ENCODE measurements around the gene RECQL5.

Gene RECQL5

GRCh38 chr17:75666959-75667790, at the start of gene RECQL5, which contains the start of gene SAP30BP:
Gene RECQL5, minus strand, starts transcription at chr17:75667154. Its CDS starts 597 bp downstream, at chr17:75666557.
Gene SAP30BP, plus strand, starts transcription at chr17:75667338. Its CDS starts 35 bp downstream, at chr17:75667373.
- DNase-seq = peak; percentile 97

- no peak for DNase-seq
Measured at GRCh38 chr17:75712446-75712845, 45.5 kb upstream of the RECQL5 start.

- no peak for DNase-seq
Measured at GRCh38 chr17:75707079-75707571, 40.2 kb upstream of the RECQL5 start.

- no peak for DNase-seq
Measured at GRCh38 chr17:75706042-75706728, 39.2 kb upstream of the RECQL5 start.

GRCh38 chr17:75704963-75705875, 38.3 kb upstream of the RECQL5 start:
- DNase-seq = no peak

GRCh38 chr17:75703591-75703990, 36.6 kb upstream of the RECQL5 start:
- DNase-seq = no peak

GRCh38 chr17:75703191-75703590, 36.2 kb upstream of the RECQL5 start:
- DNase-seq = no peak

- no peak for DNase-seq
Measured at GRCh38 chr17:75701288-75701687, 34.3 kb upstream of the RECQL5 start.

GRCh38 chr17:75698659-75699058, 31.7 kb upstream of the RECQL5 start:
- no peak for DNase-seq

- DNase-seq = no peak
Measured at GRCh38 chr17:75697651-75698291, 30.8 kb upstream of the RECQL5 start.

- no peak for DNase-seq
Measured at GRCh38 chr17:75695830-75696271, 28.9 kb upstream of the RECQL5 start.

GRCh38 chr17:75695141-75695829, 28.3 kb upstream of the RECQL5 start:
- DNase-seq = no peak

- no peak for DNase-seq
Measured at GRCh38 chr17:75694536-75694935, 27.6 kb upstream of the RECQL5 start.

- no peak for DNase-seq
Measured at GRCh38 chr17:75693500-75694481, 26.8 kb upstream of the RECQL5 start.

- no peak for DNase-seq
Measured at GRCh38 chr17:75692976-75693375, 26.0 kb upstream of the RECQL5 start.

- DNase-seq = no peak
Measured at GRCh38 chr17:75691801-75692626, 25.1 kb upstream of the RECQL5 start.

GRCh38 chr17:75691371-75691791, 24.4 kb upstream of the RECQL5 start:
- DNase-seq = no peak

GRCh38 chr17:75689441-75689873, 22.5 kb upstream of the RECQL5 start:
- DNase-seq = peak; percentile 38

GRCh38 chr17:75688209-75688825, 21.4 kb upstream of the RECQL5 start:
- no peak for DNase-seq
